Transverse colon (tissue), 4 donors: Measurements from ENCODE around the gene MAST4.

Source experiments
- POLR2A ChIP-seq: fragments of 450-650 bp; IDR thresholded peaks from one replicate; pipeline ENCODE4 v1.6.1; 2016; ENCODE audit warnings: antibody characterized with exemption, mild to moderate bottlenecking, moderate library complexity
- POLR2AphosphoS5 ChIP-seq, 3 donors: sonication (generic); formaldehyde crosslinking; IDR thresholded peaks; one replicate each; pipeline ENCODE4 v1.6.1; 2016; ENCODE audit warnings: antibody characterized with exemption in 3 of 3
- TF ChIP-seq, protein P1 (sequence below), 5 experiments: fragments of 200-600 bp in 3 of 5; fragments of 450-650 bp in 2 of 5; sonication (generic) in 3 of 5; IDR thresholded peaks; 1 replicate in 2 of 5; 2 replicates in 3 of 5; pipeline ENCODE4 v1.5.1; 2016 to 2017; ENCODE audit warnings: antibody characterized with exemption in 5 of 5, inconsistent platforms in 3 of 5, mild to moderate bottlenecking in 2 of 5, moderate library complexity in 1 of 5

- TF ChIP-seq, protein P1, sequence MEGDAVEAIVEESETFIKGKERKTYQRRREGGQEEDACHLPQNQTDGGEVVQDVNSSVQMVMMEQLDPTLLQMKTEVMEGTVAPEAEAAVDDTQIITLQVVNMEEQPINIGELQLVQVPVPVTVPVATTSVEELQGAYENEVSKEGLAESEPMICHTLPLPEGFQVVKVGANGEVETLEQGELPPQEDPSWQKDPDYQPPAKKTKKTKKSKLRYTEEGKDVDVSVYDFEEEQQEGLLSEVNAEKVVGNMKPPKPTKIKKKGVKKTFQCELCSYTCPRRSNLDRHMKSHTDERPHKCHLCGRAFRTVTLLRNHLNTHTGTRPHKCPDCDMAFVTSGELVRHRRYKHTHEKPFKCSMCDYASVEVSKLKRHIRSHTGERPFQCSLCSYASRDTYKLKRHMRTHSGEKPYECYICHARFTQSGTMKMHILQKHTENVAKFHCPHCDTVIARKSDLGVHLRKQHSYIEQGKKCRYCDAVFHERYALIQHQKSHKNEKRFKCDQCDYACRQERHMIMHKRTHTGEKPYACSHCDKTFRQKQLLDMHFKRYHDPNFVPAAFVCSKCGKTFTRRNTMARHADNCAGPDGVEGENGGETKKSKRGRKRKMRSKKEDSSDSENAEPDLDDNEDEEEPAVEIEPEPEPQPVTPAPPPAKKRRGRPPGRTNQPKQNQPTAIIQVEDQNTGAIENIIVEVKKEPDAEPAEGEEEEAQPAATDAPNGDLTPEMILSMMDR (IDR thresholded peaks at IDR 0.05), result no peak
- TF ChIP-seq POLR2A (no peak), POLR2AphosphoS5 (IDR thresholded peaks at IDR 0.05) (no peak)
Observed at GRCh38 chr5:66959653-66960052, 363.5 kb downstream of the MAST4 start.
